IMR-90 (cell line): ENCODE measurements around the gene RCAN2. TPM values are rescaled to one million over a fixed set of nuclear protein-coding genes. Genes with fewer than 3 reads are reported as not detected.

Experiments
- ATAC-seq: fragments of 200-7000 bp; cut with Tn5 transposase; 2 replicates; pipeline ENCODE4 v1.9.1; 2020; ENCODE audit warnings: low read depth, mild to moderate bottlenecking, moderate library complexity
- BruUV-seq: library from RNA; stranded (reverse); fragments of 400-500 nt; replicated peaks from 2 replicates; lab custom pipeline; 2021; lab: Mats Ljungman, UMichigan
- CTCF ChIA-PET: fragments of 300-600 bp; formaldehyde crosslinking; extraction: SDS; loops from one replicate; lab custom pipeline; 2021; ENCODE audit warnings: antibody characterized with exemption; lab: Yijun Ruan, JAX
- POLR2A ChIA-PET: fragments of 300-600 bp; sonication (Branson Sonifier 250); formaldehyde crosslinking; loops from one replicate; lab custom pipeline; 2022; ENCODE audit warnings: antibody characterized with exemption; ENCODE audit not compliant: unreplicated experiment; lab: Charles Lee
- DNase-seq: peaks from one replicate; pipeline ENCODE4 v3.0.0; 2013
- H2AFZ ChIP-seq: replicated peaks from 2 replicates; pipeline ENCODE3; 2013; ENCODE audit warnings: low read length, mild to moderate bottlenecking; ENCODE audit not compliant: poor library complexity
- H2AK5ac ChIP-seq: 2 replicates; pipeline ENCODE4 v1.6.1; 2013; ENCODE audit warnings: low read depth, low read length, inconsistent platforms
- H2AK9ac ChIP-seq: replicated peaks from 2 replicates; pipeline ENCODE3; 2013; ENCODE audit warnings: mild to moderate bottlenecking, low read depth, low read length, moderate library complexity; ENCODE audit not compliant: poor library complexity
- H2BK120ac ChIP-seq: 2 replicates; pipeline ENCODE4 v1.6.1; 2013; ENCODE audit warnings: low read depth, low read length, inconsistent platforms
- H2BK15ac ChIP-seq: 3 replicates; pipeline ENCODE4 v1.6.1; 2013; ENCODE audit warnings: low read depth, low read length, inconsistent platforms
- H2BK20ac ChIP-seq: 2 replicates; pipeline ENCODE4 v1.6.1; 2013; ENCODE audit warnings: low read depth, mild to moderate bottlenecking, inconsistent platforms, low read length, moderate library complexity
- H2BK5ac ChIP-seq: 2 replicates; pipeline ENCODE4 v1.6.1; 2013; ENCODE audit warnings: mild to moderate bottlenecking, low read depth, low read length, inconsistent platforms; ENCODE audit not compliant: poor library complexity, severe bottlenecking
- H3K14ac ChIP-seq: replicated peaks from 2 replicates; pipeline ENCODE4 v1.6.1; 2013; ENCODE audit warnings: low read depth, low read length, inconsistent platforms
- H3K18ac ChIP-seq: 2 replicates; pipeline ENCODE4 v1.6.1; 2013; ENCODE audit warnings: low read depth, low read length, control low read depth
- H3K23ac ChIP-seq: 2 replicates; pipeline ENCODE4 v1.6.1; 2013; ENCODE audit warnings: low read depth, low read length, inconsistent platforms
- H3K27ac ChIP-seq: 2 replicates; pipeline ENCODE4 v1.5.1; 2013; ENCODE audit warnings: mild to moderate bottlenecking, control low read depth, low read length; ENCODE audit not compliant: insufficient read depth
- H3K27me3 ChIP-seq: 2 replicates; pipeline ENCODE4 v1.6.1; 2013; ENCODE audit warnings: low read length; ENCODE audit not compliant: control insufficient read depth, insufficient read depth
- H3K36me3 ChIP-seq: 2 replicates; pipeline ENCODE4 v1.6.1; 2013; ENCODE audit warnings: low read length, mixed read lengths; ENCODE audit not compliant: control insufficient read depth, insufficient read depth
- H3K4ac ChIP-seq: 2 replicates; pipeline ENCODE4 v1.6.1; 2013; ENCODE audit warnings: low read depth, low read length, inconsistent platforms
- H3K4me1 ChIP-seq: 2 replicates; pipeline ENCODE4 v1.6.1; 2013; ENCODE audit warnings: low read length, mixed read lengths; ENCODE audit not compliant: control insufficient read depth, insufficient read depth
- H3K4me2 ChIP-seq: 2 replicates; pipeline ENCODE4 v1.6.1; 2013; ENCODE audit warnings: low read depth, mild to moderate bottlenecking, control low read depth, low read length, moderate library complexity
- H3K4me3 ChIP-seq: 2 replicates; pipeline ENCODE4 v1.5.1; 2013; ENCODE audit warnings: low read depth, mild to moderate bottlenecking, control low read depth, low read length, moderate library complexity; ENCODE audit not compliant: insufficient read depth
- H3K56ac ChIP-seq: 2 replicates; pipeline ENCODE4 v1.6.1; 2013; ENCODE audit warnings: low read length, inconsistent platforms; ENCODE audit not compliant: insufficient read depth; ENCODE audit errors: extremely low read depth
- H3K79me1 ChIP-seq, 2 experiments: 2 replicates each; pipeline ENCODE4 v1.6.1; 2013; ENCODE audit warnings: low read length in 2 of 2, inconsistent platforms in 1 of 2, low read depth in 1 of 2
- H3K9ac ChIP-seq: 2 replicates; pipeline ENCODE4 v1.6.1; 2013; ENCODE audit warnings: low read depth, low read length, control low read depth
- H3K9me1 ChIP-seq: 2 replicates; pipeline ENCODE4 v1.6.1; 2013; ENCODE audit warnings: low read length, inconsistent platforms; ENCODE audit not compliant: insufficient read depth
- H3K9me3 ChIP-seq: 2 replicates; pipeline ENCODE4 v1.6.1; 2013; ENCODE audit warnings: low read length; ENCODE audit not compliant: control insufficient read depth, insufficient read depth
- H4K20me1 ChIP-seq: 2 replicates; pipeline ENCODE4 v1.6.1; 2013; ENCODE audit warnings: low read length, inconsistent platforms; ENCODE audit not compliant: insufficient read depth
- H4K5ac ChIP-seq: 2 replicates; pipeline ENCODE4 v1.6.1; 2013; ENCODE audit warnings: mild to moderate bottlenecking, low read depth, low read length, control low read depth
- H4K8ac ChIP-seq, 2 experiments: 2 replicates each; pipeline ENCODE4 v1.6.1; 2013; ENCODE audit warnings: low read depth in 2 of 2, low read length in 2 of 2, control low read depth in 1 of 2, inconsistent platforms in 1 of 2
- H4K91ac ChIP-seq: 2 replicates; pipeline ENCODE4 v1.6.1; 2013; ENCODE audit warnings: low read depth, low read length, inconsistent platforms; ENCODE audit not compliant: insufficient read depth
- BHLHE40 ChIP-seq: fragments of 150-350 bp; IDR thresholded peaks from 2 replicates; pipeline ENCODE4 v1.6.1; 2016; ENCODE audit warnings: mild to moderate bottlenecking, low read depth, low read length
- CEBPB ChIP-seq: IDR thresholded peaks from 2 replicates; pipeline ENCODE4 v1.6.1; 2012; ENCODE audit warnings: low read depth, low read length, improper control_type of control experiment
- CHD1 ChIP-seq: IDR thresholded peaks from 2 replicates; pipeline ENCODE4 v1.6.1; 2012; ENCODE audit warnings: low read depth, low read length, improper control_type of control experiment
- FOS ChIP-seq: fragments of 150-350 bp; IDR thresholded peaks from 2 replicates; pipeline ENCODE4 v1.6.1; 2016; ENCODE audit warnings: low read depth, low read length
- MAFK ChIP-seq: IDR thresholded peaks from 2 replicates; pipeline ENCODE4 v1.6.1; 2012; ENCODE audit warnings: low read depth, low read length, improper control_type of control experiment
- MAZ ChIP-seq: IDR thresholded peaks from 2 replicates; pipeline ENCODE4 v1.6.1; 2012; ENCODE audit warnings: low read depth, mild to moderate bottlenecking, low read length, improper control_type of control experiment, moderate library complexity, borderline replicate concordance
- MXI1 ChIP-seq: IDR thresholded peaks from 2 replicates; pipeline ENCODE4 v1.6.1; 2012; ENCODE audit warnings: low read depth, mild to moderate bottlenecking, low read length, moderate library complexity, borderline replicate concordance
- NFE2L2 ChIP-seq: fragments of 150-350 bp; IDR thresholded peaks from 2 replicates; pipeline ENCODE4 v1.6.1; 2016; ENCODE audit warnings: low read depth, mild to moderate bottlenecking, low read length
- POLR2A ChIP-seq: IDR thresholded peaks from 2 replicates; pipeline ENCODE4 v1.6.1; 2012; ENCODE audit warnings: mild to moderate bottlenecking, low read depth, low read length
- RAD21 ChIP-seq: IDR thresholded peaks from 2 replicates; pipeline ENCODE4 v1.6.1; 2012; ENCODE audit warnings: low read length, improper control_type of control experiment
- RCOR1 ChIP-seq: IDR thresholded peaks from 2 replicates; pipeline ENCODE4 v1.6.1; 2012; ENCODE audit warnings: mild to moderate bottlenecking, low read length, improper control_type of control experiment; ENCODE audit not compliant: insufficient replicate concordance
- RFX5 ChIP-seq: IDR thresholded peaks from 2 replicates; pipeline ENCODE4 v1.8.0; 2012; ENCODE audit warnings: low read depth, mild to moderate bottlenecking, low read length, moderate library complexity
- SMC3 ChIP-seq: fragments of 150-350 bp; IDR thresholded peaks from 2 replicates; pipeline ENCODE4 v1.6.1; 2016; ENCODE audit warnings: low read depth, mild to moderate bottlenecking, antibody characterized with exemption, low read length, moderate library complexity
- WGBS, 2 experiments: methylation state at CpG; one replicate each; pipeline versions ENCODE4 v1.1.5 to v1.1.7; 2013; ENCODE audit warnings: missing lambda C conversion rate in 2 of 2; ENCODE audit not compliant: insufficient read length in 1 of 2; ENCODE audit errors: extremely low coverage in 2 of 2; 5-methylcytosine and 5-hydroxymethylcytosine counted together
- dilution Hi-C: fragments of 300-500 bp; cut with HindIII; formaldehyde crosslinking; loops from one replicate; pipeline ENCODE4 v1.14.3; 2018; ENCODE audit warnings: low sequenced_read_pairs; ENCODE audit not compliant: unreplicated experiment
- in situ Hi-C: fragments of 300-500 bp; cut with MboI; formaldehyde crosslinking; loops from 3 replicates; pipeline ENCODE4 v1.14.3; 2019; ENCODE audit warnings: low sequenced_read_pairs, inconsistent platforms, mixed read lengths
- intact Hi-C: fragments of 100-400 bp; cut with micrococcal nuclease; formaldehyde crosslinking; loops from 2 replicates; pipeline ENCODE4 v1.10.0; 2022
- polyA plus RNA-seq, 3 experiments: library from polyadenylated mRNA; depleted of rRNA; stranded (reverse); fragments of >200 nt; gene quantifications; 2 replicates each; pipeline ENCODE4 v1.2.3, GENCODE V29; 2012; ENCODE audit warnings: low replicate concordance in 1 of 3
- total RNA-seq: library from RNA; depleted of rRNA; stranded (reverse); fragments of >200 nt; gene quantifications from 2 replicates; pipeline ENCODE4 v1.2.3, GENCODE V29; 2012
- TF ChIP-seq, protein P1 (sequence below): fragments of 150-350 bp; IDR thresholded peaks from 2 replicates; pipeline ENCODE4 v1.6.1; 2017; ENCODE audit warnings: mild to moderate bottlenecking, antibody characterized with exemption, low read length, low read depth
- TF ChIP-seq, protein P2 (sequence below): conservative IDR thresholded peaks from 2 replicates; pipeline ENCODE4 v1.5.1; 2012; ENCODE audit warnings: mild to moderate bottlenecking, low read depth, low read length, improper control_type of control experiment
- TF ChIP-seq, protein P3 (sequence below): fragments of 150-350 bp; IDR thresholded peaks from 2 replicates; pipeline ENCODE4 v1.6.1; 2016; ENCODE audit warnings: low read depth, mild to moderate bottlenecking, low read length, moderate library complexity, borderline replicate concordance

The RCAN2 gene
- total and polyA plus RNA-seq, 2 of the 4 experiments (the other 2 are of a cell fraction), result 1.3 to 1.8 TPM

DNA sequence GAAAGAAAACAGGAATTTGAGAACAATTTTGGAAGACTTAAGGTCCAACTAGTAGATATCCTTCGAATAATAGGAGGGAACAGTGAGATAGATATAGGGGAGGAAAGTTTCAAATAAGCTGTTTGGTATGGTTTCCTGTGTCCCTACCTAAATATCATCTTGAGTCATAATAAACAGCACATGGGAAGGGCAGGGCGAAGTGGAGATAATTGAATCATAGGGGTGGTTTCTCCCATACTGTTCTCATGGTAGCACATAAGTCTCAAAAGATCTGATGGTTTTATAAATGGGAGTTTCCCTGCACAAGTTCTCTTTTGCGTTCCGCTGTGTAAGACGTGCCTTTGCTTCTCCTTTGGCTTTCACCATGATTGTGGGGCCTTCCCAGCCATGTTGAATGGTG is 281.0 kb downstream of the RCAN2 start:
- in situ Hi-C loops, result no loop called here

More for the DNA sequence above, 281.0 kb downstream of the RCAN2 start:
- Histone ChIP-seq H3K4me1 (no peaks in the 10 kb centered on the region), H3K18ac (no peak overlapping the region), H3K4me3 (no peak overlapping the region), H3K14ac (no peak overlapping the region), H2AK5ac (no peak overlapping the region), H3K27me3 (no peaks in the 10 kb centered on the region), H2BK5ac (no peak overlapping the region), H3K27ac (no peak overlapping the region), H3K9me1 (no peaks in the 10 kb centered on the region), H2AK9ac (no peak overlapping the region), H4K8ac (no peak overlapping the region), H3K4ac (no peak overlapping the region), H3K4me2 (no peak overlapping the region), H2BK120ac (no peak overlapping the region), H3K9me3 (no peaks in the 10 kb centered on the region), H2BK15ac (no peak overlapping the region), H4K91ac (no peak overlapping the region), H3K56ac (no peak overlapping the region), H4K5ac (no peak overlapping the region), H3K79me1 (no peaks in the 10 kb centered on the region), H2BK20ac (no peak overlapping the region), H3K9ac (no peak overlapping the region), H2AFZ (no peak overlapping the region), H3K36me3 (no peaks in the 10 kb centered on the region), H4K20me1 (no peaks in the 10 kb centered on the region), H3K23ac (no peak overlapping the region)
- no CpG with 5 or more reads among the region's 5 CpGs for WGBS, 2 experiments
- no TSS peak for BruUV-seq
- ATAC-seq (no peak), DNase-seq (no peak)
- ChIA-PET POLR2A (no interaction called here), CTCF (no interaction called here)
- dilution Hi-C loops, result no loop called here
- intact Hi-C loops, result no loop called here
- no peak for TF ChIP-seq CHD1
- no peak for TF ChIP-seq POLR2A
- TF ChIP-seq BHLHE40, result no peak
- no peak for TF ChIP-seq FOS
- no peak for TF ChIP-seq CEBPB
- TF ChIP-seq, protein P1, sequence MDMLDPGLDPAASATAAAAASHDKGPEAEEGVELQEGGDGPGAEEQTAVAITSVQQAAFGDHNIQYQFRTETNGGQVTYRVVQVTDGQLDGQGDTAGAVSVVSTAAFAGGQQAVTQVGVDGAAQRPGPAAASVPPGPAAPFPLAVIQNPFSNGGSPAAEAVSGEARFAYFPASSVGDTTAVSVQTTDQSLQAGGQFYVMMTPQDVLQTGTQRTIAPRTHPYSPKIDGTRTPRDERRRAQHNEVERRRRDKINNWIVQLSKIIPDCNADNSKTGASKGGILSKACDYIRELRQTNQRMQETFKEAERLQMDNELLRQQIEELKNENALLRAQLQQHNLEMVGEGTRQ, result no peak
- TF ChIP-seq MAFK, result no peak
- no peak for TF ChIP-seq MXI1
- no peak for TF ChIP-seq RCOR1
- TF ChIP-seq NFE2L2, result no peak
- no peak for TF ChIP-seq MAZ
- no peak for TF ChIP-seq RAD21
- TF ChIP-seq, protein P2, sequence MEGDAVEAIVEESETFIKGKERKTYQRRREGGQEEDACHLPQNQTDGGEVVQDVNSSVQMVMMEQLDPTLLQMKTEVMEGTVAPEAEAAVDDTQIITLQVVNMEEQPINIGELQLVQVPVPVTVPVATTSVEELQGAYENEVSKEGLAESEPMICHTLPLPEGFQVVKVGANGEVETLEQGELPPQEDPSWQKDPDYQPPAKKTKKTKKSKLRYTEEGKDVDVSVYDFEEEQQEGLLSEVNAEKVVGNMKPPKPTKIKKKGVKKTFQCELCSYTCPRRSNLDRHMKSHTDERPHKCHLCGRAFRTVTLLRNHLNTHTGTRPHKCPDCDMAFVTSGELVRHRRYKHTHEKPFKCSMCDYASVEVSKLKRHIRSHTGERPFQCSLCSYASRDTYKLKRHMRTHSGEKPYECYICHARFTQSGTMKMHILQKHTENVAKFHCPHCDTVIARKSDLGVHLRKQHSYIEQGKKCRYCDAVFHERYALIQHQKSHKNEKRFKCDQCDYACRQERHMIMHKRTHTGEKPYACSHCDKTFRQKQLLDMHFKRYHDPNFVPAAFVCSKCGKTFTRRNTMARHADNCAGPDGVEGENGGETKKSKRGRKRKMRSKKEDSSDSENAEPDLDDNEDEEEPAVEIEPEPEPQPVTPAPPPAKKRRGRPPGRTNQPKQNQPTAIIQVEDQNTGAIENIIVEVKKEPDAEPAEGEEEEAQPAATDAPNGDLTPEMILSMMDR, result no peak
- TF ChIP-seq, protein P3, sequence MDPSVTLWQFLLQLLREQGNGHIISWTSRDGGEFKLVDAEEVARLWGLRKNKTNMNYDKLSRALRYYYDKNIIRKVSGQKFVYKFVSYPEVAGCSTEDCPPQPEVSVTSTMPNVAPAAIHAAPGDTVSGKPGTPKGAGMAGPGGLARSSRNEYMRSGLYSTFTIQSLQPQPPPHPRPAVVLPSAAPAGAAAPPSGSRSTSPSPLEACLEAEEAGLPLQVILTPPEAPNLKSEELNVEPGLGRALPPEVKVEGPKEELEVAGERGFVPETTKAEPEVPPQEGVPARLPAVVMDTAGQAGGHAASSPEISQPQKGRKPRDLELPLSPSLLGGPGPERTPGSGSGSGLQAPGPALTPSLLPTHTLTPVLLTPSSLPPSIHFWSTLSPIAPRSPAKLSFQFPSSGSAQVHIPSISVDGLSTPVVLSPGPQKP, result no peak
- TF ChIP-seq SMC3, result no peak
- TF ChIP-seq RFX5, result no peak
